MM.1S (cell line): ENCODE data around the gene STK39.

ENCODE experiments used
- DNase-seq: peaks from one replicate; pipeline ENCODE4 v3.0.0-alpha.2; 2015
- H2AFZ ChIP-seq: fragments of 300-600 bp; sonication (generic); 2 replicates; pipeline ENCODE4 v1.6.0; 2016; ENCODE audit warnings: antibody characterized with exemption, low read length
- H3F3A ChIP-seq: fragments of 300-600 bp; sonication (generic); 2 replicates; pipeline ENCODE4 v1.6.1; 2016; ENCODE audit warnings: mild to moderate bottlenecking, antibody characterized with exemption, low read length, moderate library complexity, mixed read lengths; ENCODE audit not compliant: insufficient read depth
- H3K27ac ChIP-seq: fragments of 300-600 bp; sonication (generic); 2 replicates; pipeline ENCODE4 v1.5.1; 2016; ENCODE audit warnings: mild to moderate bottlenecking, low read length
- H3K27me3 ChIP-seq: fragments of 300-600 bp; sonication (generic); replicated peaks from 2 replicates; pipeline ENCODE4 v1.6.0; 2016; ENCODE audit warnings: low read length; ENCODE audit not compliant: insufficient read depth
- H3K36me3 ChIP-seq: fragments of 300-600 bp; sonication (generic); replicated peaks from 2 replicates; pipeline ENCODE4 v1.6.1; 2016; ENCODE audit warnings: mild to moderate bottlenecking, low read length, mixed read lengths; ENCODE audit not compliant: insufficient read depth
- H3K4me1 ChIP-seq: fragments of 300-600 bp; sonication (generic); 2 replicates; pipeline ENCODE4 v1.6.1; 2016; ENCODE audit warnings: low read length, mixed read lengths
- H3K4me2 ChIP-seq: fragments of 300-600 bp; sonication (generic); 2 replicates; pipeline ENCODE4 v1.6.0; 2016; ENCODE audit warnings: low read depth, low read length
- H3K4me3 ChIP-seq: fragments of 300-600 bp; sonication (generic); 2 replicates; pipeline ENCODE4 v1.5.1; 2016; ENCODE audit warnings: low read length, mixed read lengths
- H3K79me2 ChIP-seq: fragments of 300-600 bp; sonication (generic); 2 replicates; pipeline ENCODE4 v1.6.1; 2016; ENCODE audit warnings: mixed run types, low read length, mixed read lengths
- H3K9ac ChIP-seq: fragments of 300-600 bp; sonication (generic); 2 replicates; pipeline ENCODE4 v1.6.1; 2016; ENCODE audit warnings: low read length, mixed read lengths
- H3K9me2 ChIP-seq: fragments of 300-600 bp; sonication (generic); replicated peaks from 2 replicates; pipeline ENCODE4 v1.6.1; 2016; ENCODE audit warnings: mild to moderate bottlenecking, low read length, mixed read lengths; ENCODE audit not compliant: insufficient read depth
- H3K9me3 ChIP-seq: fragments of 300-600 bp; sonication (generic); replicated peaks from 2 replicates; pipeline ENCODE4 v1.6.1; 2016; ENCODE audit warnings: mild to moderate bottlenecking, low read length, mixed read lengths; ENCODE audit not compliant: insufficient read depth
- H4K20me1 ChIP-seq: fragments of 300-600 bp; sonication (generic); 2 replicates; pipeline ENCODE4 v1.6.1; 2016; ENCODE audit warnings: mild to moderate bottlenecking, low read length, moderate library complexity, mixed read lengths; ENCODE audit not compliant: insufficient read depth
- CTCF ChIP-seq: fragments of 300-600 bp; sonication (generic); IDR thresholded peaks from 2 replicates; pipeline ENCODE4 v1.5.1; 2016; ENCODE audit warnings: antibody characterized with exemption, low read length, mixed read lengths
- EZH2 ChIP-seq: fragments of 300-600 bp; sonication (generic); optimal IDR thresholded peaks from 2 replicates; pipeline ENCODE3; 2017; ENCODE audit warnings: low read depth, mild to moderate bottlenecking, antibody characterized with exemption, low read length, mixed read lengths
- EZH2phosphoT487 ChIP-seq: fragments of 300-600 bp; sonication (generic); IDR thresholded peaks from 2 replicates; pipeline ENCODE4 v1.6.1; 2018; ENCODE audit warnings: antibody characterized with exemption, low read length

Gene STK39

GRCh38 chr2:168198476-168199207 is 48.8 kb downstream of the STK39 start:
- Histone ChIP-seq H3K9ac (no peak overlapping the region), H3K9me3 (no peaks in the 10 kb centered on the region), H3K9me2 (no peaks in the 10 kb centered on the region), H3K36me3 (no peaks in the 10 kb centered on the region), H3K27ac (no peak overlapping the region), H3K27me3 (no peaks in the 10 kb centered on the region), H2AFZ (no peak overlapping the region), H3K4me1 (no peaks in the 10 kb centered on the region), H3F3A (no peaks in the 10 kb centered on the region), H4K20me1 (no peaks in the 10 kb centered on the region), H3K4me3 (no peak overlapping the region), H3K4me2 (no peak overlapping the region), H3K79me2 (no peaks in the 10 kb centered on the region)
- no peak for DNase-seq
- no peak for TF ChIP-seq EZH2
- no peak for TF ChIP-seq CTCF
- TF ChIP-seq EZH2phosphoT487, result no peak

DNA sequence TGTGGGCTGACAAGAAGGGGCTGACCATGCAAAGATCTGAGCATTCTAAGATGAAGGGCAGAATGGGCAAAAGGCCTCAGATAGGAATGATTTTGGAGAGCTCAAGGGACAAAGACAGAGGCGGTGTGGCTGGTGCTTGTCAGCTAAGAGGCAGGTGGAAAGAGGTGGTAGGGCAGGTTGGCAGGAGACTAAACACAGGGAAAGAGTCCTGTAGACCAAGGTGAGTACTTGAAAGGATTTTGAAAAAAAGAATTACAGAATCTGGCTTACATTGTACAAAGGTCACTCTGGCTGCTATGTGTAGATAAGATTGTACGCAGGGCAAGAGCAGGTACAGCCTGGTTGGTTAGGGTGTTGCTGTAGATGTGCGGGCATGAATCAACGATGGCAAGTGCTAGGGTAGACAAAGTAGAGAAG is 50.6 kb downstream of the STK39 start:
- Histone ChIP-seq H3K9ac (no peak overlapping the region), H3K9me2 (no peaks in the 10 kb centered on the region), H3K4me1 (no peaks in the 10 kb centered on the region), H3K4me3 (no peak overlapping the region), H3F3A (no peaks in the 10 kb centered on the region), H3K27me3 (no peaks in the 10 kb centered on the region), H3K4me2 (no peak overlapping the region), H3K9me3 (no peaks in the 10 kb centered on the region), H3K27ac (no peak overlapping the region), H3K79me2 (no peaks in the 10 kb centered on the region), H2AFZ (no peak overlapping the region), H3K36me3 (no peaks in the 10 kb centered on the region), H4K20me1 (no peaks in the 10 kb centered on the region)
- TF ChIP-seq CTCF, result no peak
- TF ChIP-seq EZH2, result no peak
- TF ChIP-seq EZH2phosphoT487, result no peak
- no peak for DNase-seq

- no peak overlapping the region for H2AFZ ChIP-seq
- no peaks in the 10 kb centered on the region for H3K9me3 ChIP-seq
- no peaks in the 10 kb centered on the region for H3K27me3 ChIP-seq
- H3K4me3 ChIP-seq, result no peak overlapping the region
- TF ChIP-seq EZH2phosphoT487 (no peak), CTCF (no peak), EZH2 (no peak)
- H3K4me1 ChIP-seq, result no peaks in the 10 kb centered on the region
- no peaks in the 10 kb centered on the region for H3K9me2 ChIP-seq
- H3F3A ChIP-seq, result no peaks in the 10 kb centered on the region
- H3K36me3 ChIP-seq, result no peaks in the 10 kb centered on the region
- no peak for DNase-seq
- no peaks in the 10 kb centered on the region for H4K20me1 ChIP-seq
- no peak overlapping the region for H3K9ac ChIP-seq
- H3K79me2 ChIP-seq, result no peaks in the 10 kb centered on the region
- H3K4me2 ChIP-seq, result no peak overlapping the region
- no peak overlapping the region for H3K27ac ChIP-seq
These were observed 52.4 kb downstream of the STK39 start for GRCh38 chr2:168194784-168195522.
